Right hindlimb (tissue), 1 donor: ENCODE results near the gene NPPC.
"Not testable (repeated sequence)": the region's sequence is repeated elsewhere in the genome, so short reads cannot be mapped to it uniquely, and the experiment has no call there.

Experiments used
- DNase-seq: peaks from one replicate; pipeline ENCODE4 v3.0.0-alpha.2; 2018

NPPC gene

GRCh38 chr2:231926180-231926741 lies at the start of gene NPPC:
TSS of gene NPPC (minus strand) at chr2:231926396. CDS start at chr2:231926249, 147 bp downstream.
- DNase-seq, result peak; percentile 83

GRCh38 chr2:231975001-231975400 lies 48.8 kb upstream of the NPPC start:
- DNase-seq, result no peak

- DNase-seq, result no peak
These were observed 44.3 kb upstream of the NPPC start for GRCh38 chr2:231970461-231970860.

- DNase-seq, result no peak
These were observed 42.6 kb upstream of the NPPC start for GRCh38 chr2:231968820-231969219.

GRCh38 chr2:231966886-231967285 lies 40.7 kb upstream of the NPPC start:
- DNase-seq, result no peak

GRCh38 chr2:231965102-231965501 lies 38.9 kb upstream of the NPPC start:
- DNase-seq, result no peak

- peak; percentile 90 for DNase-seq
These were observed 35.4 kb upstream of the NPPC start, which contains the start of gene DIS3L2 for GRCh38 chr2:231961349-231962166. TSS of gene DIS3L2 (plus strand) at chr2:231961713. CDS start at chr2:232014928, 53,215 bp downstream.

GRCh38 chr2:231960810-231961348 lies 34.7 kb upstream of the NPPC start:
- no peak for DNase-seq

GRCh38 chr2:231957913-231958763 lies 31.9 kb upstream of the NPPC start:
- no peak for DNase-seq

GRCh38 chr2:231955758-231956472 lies 29.7 kb upstream of the NPPC start:
- DNase-seq, result no peak

GRCh38 chr2:231951452-231952035 lies 25.3 kb upstream of the NPPC start:
- DNase-seq, result no peak

GRCh38 chr2:231947694-231948093 lies 21.5 kb upstream of the NPPC start:
- no peak for DNase-seq

- DNase-seq, result not testable (repeated sequence)
These were observed 20.9 kb upstream of the NPPC start for GRCh38 chr2:231947112-231947511.

GRCh38 chr2:231946241-231946814 lies 20.1 kb upstream of the NPPC start:
- no peak for DNase-seq

- DNase-seq, result no peak
These were observed 16.0 kb upstream of the NPPC start for GRCh38 chr2:231942180-231942579.

- no peak for DNase-seq
These were observed 15.5 kb upstream of the NPPC start for GRCh38 chr2:231941673-231942072.

- DNase-seq, result no peak
These were observed 14.6 kb upstream of the NPPC start for GRCh38 chr2:231940795-231941194.

GRCh38 chr2:231939022-231939421 lies 12.8 kb upstream of the NPPC start:
- no peak for DNase-seq

- DNase-seq, result no peak
These were observed 10.9 kb upstream of the NPPC start for GRCh38 chr2:231937057-231937456.

GRCh38 chr2:231936491-231936890 lies 10.3 kb upstream of the NPPC start:
- no peak for DNase-seq

- no peak for DNase-seq
These were observed 9.6 kb upstream of the NPPC start for GRCh38 chr2:231935815-231936214.

- DNase-seq, result no peak
These were observed 9.0 kb upstream of the NPPC start for GRCh38 chr2:231935207-231935524.
